KMS-11 (cell line): ENCODE measurements around the gene CD40LG.

Experiments
- H2AFZ ChIP-seq: fragments of 200-600 bp; sonication (generic); 2 replicates; pipeline ENCODE4 v1.6.1; 2016; ENCODE audit warnings: antibody characterized with exemption, mixed run types, low read depth
- H3K27ac ChIP-seq: fragments of 200-600 bp; sonication (generic); 2 replicates; pipeline ENCODE4 v1.6.1; 2016; ENCODE audit warnings: mild to moderate bottlenecking, mixed run types
- H3K27me3 ChIP-seq: fragments of 200-600 bp; sonication (generic); 2 replicates; pipeline ENCODE4 v1.6.1; 2017; ENCODE audit warnings: mild to moderate bottlenecking, low read depth, mixed run types, moderate library complexity; ENCODE audit not compliant: insufficient read depth
- H3K36me3 ChIP-seq: fragments of 200-600 bp; sonication (generic); 2 replicates; pipeline ENCODE4 v1.6.1; 2017; ENCODE audit warnings: mild to moderate bottlenecking, mixed run types; ENCODE audit not compliant: insufficient read depth
- H3K4me1 ChIP-seq: fragments of 200-600 bp; sonication (generic); 2 replicates; pipeline ENCODE4 v1.6.1; 2016; ENCODE audit warnings: mild to moderate bottlenecking, low read depth, mixed run types; ENCODE audit not compliant: poor library complexity, severe bottlenecking
- H3K4me2 ChIP-seq: fragments of 200-600 bp; sonication (generic); 2 replicates; pipeline ENCODE4 v1.7.0; 2016; ENCODE audit warnings: mild to moderate bottlenecking, mixed run types
- H3K4me3 ChIP-seq: fragments of 200-600 bp; sonication (generic); IDR thresholded peaks from 2 replicates; pipeline ENCODE4 v1.6.1; 2017; ENCODE audit warnings: low read depth, low read length, mixed read lengths; ENCODE audit not compliant: insufficient read depth
- H3K79me2 ChIP-seq: fragments of 200-600 bp; sonication (generic); 2 replicates; pipeline ENCODE4 v1.6.1; 2016; ENCODE audit warnings: low read depth, mixed run types; ENCODE audit not compliant: insufficient read depth
- H3K9ac ChIP-seq: fragments of 200-600 bp; sonication (generic); 2 replicates; pipeline ENCODE4 v1.6.1; 2016; ENCODE audit warnings: mild to moderate bottlenecking, mixed run types
- H4K20me1 ChIP-seq: fragments of 200-600 bp; sonication (generic); 2 replicates; pipeline ENCODE4 v1.6.1; 2016; ENCODE audit warnings: mild to moderate bottlenecking, mixed run types; ENCODE audit not compliant: insufficient read depth
- TF ChIP-seq, protein P1 (sequence below): fragments of 200-600 bp; sonication (generic); conservative IDR thresholded peaks from 2 replicates; pipeline ENCODE4 v1.6.1; 2017; ENCODE audit warnings: low read depth, mild to moderate bottlenecking, antibody characterized with exemption, low read length, moderate library complexity, mixed read lengths

CD40LG gene

DNA sequence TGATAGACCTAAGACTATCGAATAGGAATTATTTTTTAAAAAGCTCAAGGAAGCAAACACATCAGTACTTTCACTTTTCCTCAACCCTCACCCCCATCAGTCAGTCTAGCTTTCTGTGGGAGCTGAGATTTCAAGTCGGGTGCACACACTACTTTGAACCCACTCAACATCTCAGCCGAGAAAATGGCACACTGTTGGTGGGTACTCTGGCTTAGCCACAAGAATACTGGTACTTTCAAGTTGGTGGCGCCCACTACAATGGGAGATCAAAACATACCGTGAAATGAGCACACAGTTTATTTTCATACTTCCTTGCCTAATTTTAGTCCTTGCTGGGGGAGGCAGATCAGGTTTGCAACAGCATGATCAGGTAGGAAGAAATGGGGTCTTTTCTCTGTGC lies 10.2 kb downstream of the CD40LG start:
- TF ChIP-seq, protein P1, sequence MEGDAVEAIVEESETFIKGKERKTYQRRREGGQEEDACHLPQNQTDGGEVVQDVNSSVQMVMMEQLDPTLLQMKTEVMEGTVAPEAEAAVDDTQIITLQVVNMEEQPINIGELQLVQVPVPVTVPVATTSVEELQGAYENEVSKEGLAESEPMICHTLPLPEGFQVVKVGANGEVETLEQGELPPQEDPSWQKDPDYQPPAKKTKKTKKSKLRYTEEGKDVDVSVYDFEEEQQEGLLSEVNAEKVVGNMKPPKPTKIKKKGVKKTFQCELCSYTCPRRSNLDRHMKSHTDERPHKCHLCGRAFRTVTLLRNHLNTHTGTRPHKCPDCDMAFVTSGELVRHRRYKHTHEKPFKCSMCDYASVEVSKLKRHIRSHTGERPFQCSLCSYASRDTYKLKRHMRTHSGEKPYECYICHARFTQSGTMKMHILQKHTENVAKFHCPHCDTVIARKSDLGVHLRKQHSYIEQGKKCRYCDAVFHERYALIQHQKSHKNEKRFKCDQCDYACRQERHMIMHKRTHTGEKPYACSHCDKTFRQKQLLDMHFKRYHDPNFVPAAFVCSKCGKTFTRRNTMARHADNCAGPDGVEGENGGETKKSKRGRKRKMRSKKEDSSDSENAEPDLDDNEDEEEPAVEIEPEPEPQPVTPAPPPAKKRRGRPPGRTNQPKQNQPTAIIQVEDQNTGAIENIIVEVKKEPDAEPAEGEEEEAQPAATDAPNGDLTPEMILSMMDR = no peak
- H3K4me2 ChIP-seq = no peak overlapping the region
- H3K27me3 ChIP-seq = no peaks in the 10 kb centered on the region
- no peaks in the 10 kb centered on the region for H3K36me3 ChIP-seq
- no peak overlapping the region for H3K9ac ChIP-seq
- H3K79me2 ChIP-seq = no peaks in the 10 kb centered on the region
- peaks cover 11% of the 10 kb centered on the region for H3K4me1 ChIP-seq
- H2AFZ ChIP-seq = no peak overlapping the region
- no peak overlapping the region for H3K4me3 ChIP-seq
- no peak overlapping the region for H3K27ac ChIP-seq
- H4K20me1 ChIP-seq = no peaks in the 10 kb centered on the region

GRCh38 chrX:136659174-136659573 lies 11.2 kb downstream of the CD40LG start:
- no peak overlapping the region for H3K9ac ChIP-seq
- H3K4me3 ChIP-seq = no peak overlapping the region
- H3K4me2 ChIP-seq = no peak overlapping the region
- no peaks in the 10 kb centered on the region for H3K27me3 ChIP-seq
- H2AFZ ChIP-seq = no peak overlapping the region
- H3K4me1 ChIP-seq = peaks cover under 1% of the 10 kb centered on the region
- H4K20me1 ChIP-seq = no peaks in the 10 kb centered on the region
- H3K27ac ChIP-seq = no peak overlapping the region
- TF ChIP-seq, protein P1 = no peak
- H3K36me3 ChIP-seq = no peaks in the 10 kb centered on the region
- H3K79me2 ChIP-seq = no peaks in the 10 kb centered on the region

DNA sequence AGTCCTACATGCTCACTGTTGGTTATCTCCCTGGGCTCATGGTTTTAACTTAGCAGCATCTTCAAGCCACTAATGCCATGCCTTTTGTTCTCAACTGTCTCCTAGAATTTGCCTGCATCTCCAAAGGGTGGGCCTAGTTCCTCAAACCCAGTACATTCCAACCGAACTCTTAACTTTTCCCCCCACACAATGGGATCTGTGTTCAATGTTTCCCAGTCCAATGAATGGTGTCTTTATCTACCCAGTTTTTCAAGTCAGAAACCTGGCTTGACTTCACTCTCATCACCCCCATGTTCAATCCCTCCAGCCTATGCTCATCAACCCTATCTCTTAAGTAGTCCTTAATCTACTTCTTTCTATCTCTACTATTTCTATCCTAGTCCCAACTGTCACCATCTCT lies 12.9 kb downstream of the CD40LG start:
- Histone ChIP-seq H3K4me2 (no peak overlapping the region), H3K9ac (no peak overlapping the region)

GRCh38 chrX:136662104-136662503 lies 14.1 kb downstream of the CD40LG start:
- no peak overlapping the region for H3K4me2 ChIP-seq
- H3K27ac ChIP-seq = no peak overlapping the region
- no peaks in the 10 kb centered on the region for H3K27me3 ChIP-seq
- H2AFZ ChIP-seq = no peak overlapping the region
- no peak overlapping the region for H3K9ac ChIP-seq
- H4K20me1 ChIP-seq = no peaks in the 10 kb centered on the region
- H3K36me3 ChIP-seq = no peaks in the 10 kb centered on the region
- TF ChIP-seq, protein P1 = no peak
- H3K4me3 ChIP-seq = no peak overlapping the region
- no peaks in the 10 kb centered on the region for H3K79me2 ChIP-seq
- H3K4me1 ChIP-seq = no peaks in the 10 kb centered on the region

More for the DNA sequence above, 12.9 kb downstream of the CD40LG start:
- H3K79me2 ChIP-seq = no peaks in the 10 kb centered on the region
- H3K27ac ChIP-seq = no peak overlapping the region
- TF ChIP-seq, protein P1 = no peak
- no peak overlapping the region for H3K4me3 ChIP-seq
- H3K27me3 ChIP-seq = no peaks in the 10 kb centered on the region
- no peak overlapping the region for H2AFZ ChIP-seq
- H3K4me1 ChIP-seq = no peaks in the 10 kb centered on the region
- H3K36me3 ChIP-seq = no peaks in the 10 kb centered on the region
- no peaks in the 10 kb centered on the region for H4K20me1 ChIP-seq
